Erythroblast (primary cell): Measurements from ENCODE around the gene MSMP.

ENCODE experiments used
- GATA1 ChIP-seq: IDR thresholded peaks from 2 replicates; pipeline ENCODE4 v1.6.1; 2011; ENCODE audit warnings: low read depth, mild to moderate bottlenecking, control low read depth, low read length, moderate library complexity
- POLR2A ChIP-seq: IDR thresholded peaks from 2 replicates; pipeline ENCODE4 v1.6.1; 2011; ENCODE audit warnings: mild to moderate bottlenecking, low read length

- TF ChIP-seq POLR2A (no peak), GATA1 (no peak)
Observed at GRCh38 chr9:35759795-35760194, 5.7 kb upstream of the MSMP start.
